ENCODE data around the gene PPP6C. TPM values are rescaled to one million over a fixed set of nuclear protein-coding genes. Genes with fewer than 3 reads are reported as not detected.
"Not testable (repeated sequence)": the region's sequence is repeated elsewhere in the genome, so short reads cannot be mapped to it uniquely, and the experiment has no call there.

Gene PPP6C
- total and polyA plus RNA-seq, 2 donors (not counting 1 experiment from before 2014, with no cell fraction given), result 12.7 to 47.9 TPM

DNA sequence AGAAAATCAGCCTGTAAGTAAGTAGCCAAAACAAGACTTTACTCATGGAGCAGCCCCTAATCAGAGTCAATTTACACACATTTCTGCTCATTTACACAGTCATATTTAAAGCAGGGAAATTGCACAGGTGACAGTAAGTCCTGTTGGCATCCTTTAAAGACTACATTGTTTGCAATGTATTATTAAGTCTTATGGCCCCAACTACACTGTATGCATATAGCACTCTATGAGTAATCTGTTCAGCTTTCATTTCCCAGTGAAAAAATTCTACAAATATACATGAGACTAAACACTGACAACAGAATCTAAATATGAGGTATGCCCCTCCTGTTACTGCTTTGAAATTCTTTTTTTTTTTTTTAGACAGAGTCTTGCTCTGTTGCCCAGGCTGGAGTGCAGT is 19.7 kb downstream of the PPP6C start:
- no peaks in the 10 kb centered on the region for H3K36me3 ChIP-seq (ENCODE audit: control insufficient read depth, insufficient read depth, low read length)
- H3K9ac ChIP-seq (ENCODE audit: insufficient read depth, low read length), result no peak overlapping the region
- peaks cover 10% of the 10 kb centered on the region for H3K4me1 ChIP-seq (ENCODE audit: control insufficient read depth, extremely low read depth, insufficient read depth, low read length)
- no peaks in the 10 kb centered on the region for H3K9me3 ChIP-seq (ENCODE audit: control insufficient read depth, insufficient read depth, low read depth, low read length)
- no peak overlapping the region for H3K4me3 ChIP-seq (replicated peaks in 1 of 4; ENCODE audit: control extremely low read depth in 1 of 4, insufficient read depth in 1 of 4, low read depth in 3 of 4, low read length in 4 of 4)
- DNase-seq (ENCODE audit: low read depth in 2 of 2), result no peak
- TF ChIP-seq, protein P1, sequence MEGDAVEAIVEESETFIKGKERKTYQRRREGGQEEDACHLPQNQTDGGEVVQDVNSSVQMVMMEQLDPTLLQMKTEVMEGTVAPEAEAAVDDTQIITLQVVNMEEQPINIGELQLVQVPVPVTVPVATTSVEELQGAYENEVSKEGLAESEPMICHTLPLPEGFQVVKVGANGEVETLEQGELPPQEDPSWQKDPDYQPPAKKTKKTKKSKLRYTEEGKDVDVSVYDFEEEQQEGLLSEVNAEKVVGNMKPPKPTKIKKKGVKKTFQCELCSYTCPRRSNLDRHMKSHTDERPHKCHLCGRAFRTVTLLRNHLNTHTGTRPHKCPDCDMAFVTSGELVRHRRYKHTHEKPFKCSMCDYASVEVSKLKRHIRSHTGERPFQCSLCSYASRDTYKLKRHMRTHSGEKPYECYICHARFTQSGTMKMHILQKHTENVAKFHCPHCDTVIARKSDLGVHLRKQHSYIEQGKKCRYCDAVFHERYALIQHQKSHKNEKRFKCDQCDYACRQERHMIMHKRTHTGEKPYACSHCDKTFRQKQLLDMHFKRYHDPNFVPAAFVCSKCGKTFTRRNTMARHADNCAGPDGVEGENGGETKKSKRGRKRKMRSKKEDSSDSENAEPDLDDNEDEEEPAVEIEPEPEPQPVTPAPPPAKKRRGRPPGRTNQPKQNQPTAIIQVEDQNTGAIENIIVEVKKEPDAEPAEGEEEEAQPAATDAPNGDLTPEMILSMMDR (conservative IDR thresholded peaks at IDR 0.05 in 1 of 2, IDR thresholded peaks at IDR 0.05 in 1 of 2; ENCODE audit: low read depth in 1 of 2, low read length in 2 of 2), result no peak
- TF ChIP-seq EZH2 (IDR thresholded peaks at IDR 0.05; ENCODE audit: low read length, missing control alignments), result no peak
- no peak overlapping the region for H3K27ac ChIP-seq (ENCODE audit: insufficient read depth, low read length)
- H3K79me2 ChIP-seq (ENCODE audit: control insufficient read depth, insufficient read depth, low read length), result peaks cover 19% of the 10 kb centered on the region
- H3K27me3 ChIP-seq (ENCODE audit: control insufficient read depth, insufficient read depth, low read length), result no peaks in the 10 kb centered on the region
- H3K4me2 ChIP-seq (ENCODE audit: extremely low read depth, insufficient read depth, low read length), result no peak overlapping the region
- H4K20me1 ChIP-seq (ENCODE audit: control insufficient read depth, extremely low read depth, insufficient read depth, low read length), result no peaks in the 10 kb centered on the region
- H2AFZ ChIP-seq (ENCODE audit: low read length), result no peak overlapping the region

- H3K4me1 ChIP-seq (ENCODE audit: control insufficient read depth, extremely low read depth, insufficient read depth, low read length), result peaks cover 6% of the 10 kb centered on the region
- no peaks in the 10 kb centered on the region for H3K9me3 ChIP-seq (ENCODE audit: control insufficient read depth, insufficient read depth, low read depth, low read length)
- no peak overlapping the region for H3K4me3 ChIP-seq (replicated peaks in 1 of 4; ENCODE audit: control extremely low read depth in 1 of 4, insufficient read depth in 1 of 4, low read depth in 3 of 4, low read length in 4 of 4)
- TF ChIP-seq, protein P1 (conservative IDR thresholded peaks at IDR 0.05 in 1 of 2, IDR thresholded peaks at IDR 0.05 in 1 of 2; ENCODE audit: low read depth in 1 of 2, low read length in 2 of 2), result no peak
- TF ChIP-seq EZH2 (IDR thresholded peaks at IDR 0.05; ENCODE audit: low read length, missing control alignments), result no peak
- H3K79me2 ChIP-seq (ENCODE audit: control insufficient read depth, insufficient read depth, low read length), result peaks cover 6% of the 10 kb centered on the region
- DNase-seq (ENCODE audit: low read depth in 2 of 2), result no peak
- no peak overlapping the region for H3K4me2 ChIP-seq (ENCODE audit: extremely low read depth, insufficient read depth, low read length)
- no peak overlapping the region for H3K9ac ChIP-seq (ENCODE audit: insufficient read depth, low read length)
- no peaks in the 10 kb centered on the region for H4K20me1 ChIP-seq (ENCODE audit: control insufficient read depth, extremely low read depth, insufficient read depth, low read length)
- no peaks in the 10 kb centered on the region for H3K27me3 ChIP-seq (ENCODE audit: control insufficient read depth, insufficient read depth, low read length)
- H3K36me3 ChIP-seq (ENCODE audit: control insufficient read depth, insufficient read depth, low read length), result no peaks in the 10 kb centered on the region
- H2AFZ ChIP-seq (ENCODE audit: low read length), result no peak overlapping the region
- no peak overlapping the region for H3K27ac ChIP-seq (ENCODE audit: insufficient read depth, low read length)
Measured at GRCh38 chr9:125166762-125167161, 22.8 kb downstream of the PPP6C start.

DNA sequence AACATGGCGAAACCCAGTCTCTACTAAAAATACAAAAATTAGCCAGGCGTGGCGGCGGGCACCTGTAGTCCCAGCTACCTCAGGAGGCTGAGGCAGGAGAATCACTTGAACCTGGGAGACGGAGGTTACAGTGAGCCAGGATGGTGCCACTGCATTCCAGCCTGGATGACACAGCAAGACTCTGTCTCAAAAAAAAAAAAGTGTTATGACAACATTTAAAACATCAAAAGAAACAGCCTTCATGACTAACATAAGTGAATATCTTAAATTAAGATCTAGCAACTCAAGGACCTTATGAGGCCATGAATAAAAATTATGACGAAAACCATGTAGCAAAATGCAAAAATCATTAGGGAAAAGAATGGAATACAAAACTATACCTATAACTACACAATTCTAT is 26.7 kb downstream of the PPP6C start:
- H3K79me2 ChIP-seq (ENCODE audit: control insufficient read depth, insufficient read depth, low read length); H4K20me1 ChIP-seq (ENCODE audit: control insufficient read depth, extremely low read depth, insufficient read depth, low read length); H3K27me3 ChIP-seq (ENCODE audit: control insufficient read depth, insufficient read depth, low read length); H2AFZ ChIP-seq (ENCODE audit: low read length); H3K9me3 ChIP-seq (ENCODE audit: control insufficient read depth, insufficient read depth, low read depth, low read length); DNase-seq (ENCODE audit: low read depth in 2 of 2); H3K4me2 ChIP-seq (ENCODE audit: extremely low read depth, insufficient read depth, low read length); H3K27ac ChIP-seq (ENCODE audit: insufficient read depth, low read length); H3K4me3 ChIP-seq (replicated peaks in 1 of 4; ENCODE audit: control extremely low read depth in 1 of 4, insufficient read depth in 1 of 4, low read depth in 3 of 4, low read length in 4 of 4); H3K4me1 ChIP-seq (ENCODE audit: control insufficient read depth, extremely low read depth, insufficient read depth, low read length); H3K36me3 ChIP-seq (ENCODE audit: control insufficient read depth, insufficient read depth, low read length); H3K9ac ChIP-seq (ENCODE audit: insufficient read depth, low read length): not testable (repeated sequence)
